SK-N-SH (cell line): ENCODE data around the gene MAD2L1. TPM values are rescaled to one million over a fixed set of nuclear protein-coding genes. Genes with fewer than 3 reads are reported as not detected.

Experiments
- CTCF ChIA-PET: fragments of 300-600, 350-600 bp; formaldehyde crosslinking; extraction: SDS; loops from one replicate; lab custom pipeline; 2021; lab: Yijun Ruan, JAX
- POLR2A ChIA-PET: fragments of 350-600 bp; sonication (Branson Sonifier 250); formaldehyde crosslinking; extraction: SDS; loops from one replicate; lab custom pipeline; 2020; ENCODE audit warnings: antibody characterized with exemption, inconsistent platforms; lab: Yijun Ruan, JAX
- DNase-seq: peaks from one replicate; pipeline ENCODE4 v3.0.0; 2012
- H2AFZ ChIP-seq: fragments of 200-600 bp; sonication (generic); 2 replicates; pipeline ENCODE4 v1.8.1; 2016; ENCODE audit warnings: antibody characterized with exemption, mild to moderate bottlenecking, low read depth
- H3F3A ChIP-seq: fragments of 200-600 bp; sonication (generic); replicated peaks from 2 replicates; pipeline ENCODE3; 2016; ENCODE audit warnings: antibody characterized with exemption, mild to moderate bottlenecking; ENCODE audit not compliant: insufficient read depth
- H3K27ac ChIP-seq, 2 experiments: fragments of 200-500 bp in 1 of 2; fragments of 200-600 bp in 1 of 2; sonication (Bioruptor generic) in 1 of 2; sonication (generic), shearing (Covaris generic) in 1 of 2; 2 replicates each; pipeline versions ENCODE4 v1.5.1 to v1.6.1; 2014 to 2016; ENCODE audit warnings: low read depth in 2 of 2, inconsistent platforms in 1 of 2, low read length in 1 of 2, mild to moderate bottlenecking in 1 of 2, mixed read lengths in 1 of 2
- H3K27me3 ChIP-seq: fragments of 200-600 bp; sonication (generic), shearing (Covaris generic); 2 replicates; pipeline ENCODE4 v1.6.1; 2016; ENCODE audit warnings: mixed run types; ENCODE audit not compliant: insufficient read depth
- H3K36me3 ChIP-seq, 2 experiments: fragments of 200-500 bp in 1 of 2; fragments of 200-600 bp in 1 of 2; sonication (Bioruptor generic) in 1 of 2; sonication (generic) in 1 of 2; replicated peaks in 1 of 2; 2 replicates each; pipeline versions ENCODE3 to v1.5.1; 2014 to 2016; ENCODE audit warnings: low read length in 1 of 2, mild to moderate bottlenecking in 1 of 2; ENCODE audit not compliant: insufficient read depth in 2 of 2, control insufficient read depth in 1 of 2
- H3K4me1 ChIP-seq, 2 experiments: fragments of 200-500 bp in 1 of 2; fragments of 200-600 bp in 1 of 2; sonication (Bioruptor generic) in 1 of 2; sonication (generic), shearing (Covaris generic) in 1 of 2; 2 replicates each; pipeline versions ENCODE4 v1.5.1 to v1.6.1; 2014 to 2016; ENCODE audit warnings: low read depth in 1 of 2, low read length in 1 of 2, mixed run types in 1 of 2; ENCODE audit not compliant: insufficient read depth in 2 of 2, control insufficient read depth in 1 of 2
- H3K4me2 ChIP-seq: fragments of 200-600 bp; sonication (generic), shearing (Covaris generic); 2 replicates; pipeline ENCODE4 v1.6.1; 2017; ENCODE audit warnings: mixed run types
- H3K4me3 ChIP-seq, 2 experiments: fragments of 200-500 bp in 1 of 2; fragments of 200-600 bp in 1 of 2; sonication (Bioruptor generic) in 1 of 2; sonication (generic), shearing (Covaris generic) in 1 of 2; 2 replicates each; pipeline versions ENCODE4 v1.5.1 to v1.8.1; 2014 to 2016; ENCODE audit warnings: low read depth in 2 of 2, inconsistent platforms in 1 of 2, low read length in 1 of 2, mild to moderate bottlenecking in 1 of 2, mixed read lengths in 1 of 2, moderate library complexity in 1 of 2
- H3K79me2 ChIP-seq: fragments of 200-600 bp; sonication (generic); 2 replicates; pipeline ENCODE4 v1.8.1; 2017; ENCODE audit warnings: mild to moderate bottlenecking; ENCODE audit not compliant: insufficient read depth
- H3K9ac ChIP-seq: fragments of 200-600 bp; sonication (generic); 2 replicates; pipeline ENCODE4 v1.6.1; 2017; ENCODE audit warnings: mixed run types
- H3K9me2 ChIP-seq: fragments of 200-600 bp; sonication (generic); 2 replicates; pipeline ENCODE4 v1.6.1; 2017; ENCODE audit warnings: mixed run types
- H3K9me3 ChIP-seq: fragments of 200-600 bp; sonication (generic); 2 replicates; pipeline ENCODE4 v1.6.1; 2017; ENCODE audit warnings: mixed run types, mild to moderate bottlenecking, moderate library complexity
- H4K20me1 ChIP-seq: fragments of 200-600 bp; sonication (generic); 2 replicates; pipeline ENCODE4 v1.6.1; 2017; ENCODE audit warnings: mild to moderate bottlenecking, mixed run types; ENCODE audit not compliant: insufficient read depth
- CTCF ChIP-seq: fragments of 200-600 bp; sonication (generic); IDR thresholded peaks from 2 replicates; pipeline ENCODE4 v1.6.1; 2017; ENCODE audit warnings: antibody characterized with exemption, mild to moderate bottlenecking, moderate library complexity
- GABPA ChIP-seq: IDR thresholded peaks from 2 replicates; pipeline ENCODE4 v1.4.0; 2012; ENCODE audit warnings: low read depth, mild to moderate bottlenecking
- JUND ChIP-seq: IDR thresholded peaks from 2 replicates; pipeline ENCODE4 v1.4.0; 2012
- RCOR1 ChIP-seq: fragments of 150-350 bp; IDR thresholded peaks from 2 replicates; pipeline ENCODE4 v1.6.1; 2017; ENCODE audit warnings: antibody characterized with exemption, low read length
- REST ChIP-seq: IDR thresholded peaks from 2 replicates; pipeline ENCODE4 v1.6.1; 2012; ENCODE audit warnings: mild to moderate bottlenecking, low read depth, low read length, moderate library complexity
- RXRA ChIP-seq: IDR thresholded peaks from 2 replicates; pipeline ENCODE4 v1.4.0; 2012; ENCODE audit warnings: low read depth, mild to moderate bottlenecking, borderline replicate concordance
- SIN3A ChIP-seq: IDR thresholded peaks from 2 replicates; pipeline ENCODE4 v1.6.1; 2012; ENCODE audit warnings: low read depth, mild to moderate bottlenecking, low read length, moderate library complexity, borderline replicate concordance
- TAF1 ChIP-seq: IDR thresholded peaks from 2 replicates; pipeline ENCODE4 v1.6.1; 2012; ENCODE audit warnings: low read depth, mild to moderate bottlenecking, low read length, moderate library complexity, borderline replicate concordance
- TEAD4 ChIP-seq: IDR thresholded peaks from 2 replicates; pipeline ENCODE4 v1.4.0; 2012; ENCODE audit warnings: mild to moderate bottlenecking, borderline replicate concordance; ENCODE audit not compliant: insufficient read depth
- USF1 ChIP-seq: IDR thresholded peaks from 2 replicates; pipeline ENCODE4 v1.4.0; 2012; ENCODE audit warnings: low read depth, borderline replicate concordance
- USF2 ChIP-seq: fragments of 150-350 bp; IDR thresholded peaks from 2 replicates; pipeline ENCODE4 v1.6.1; 2017; ENCODE audit warnings: antibody characterized with exemption, low read length, low read depth, borderline replicate concordance
- polyA plus RNA-seq, 3 experiments: library from polyadenylated mRNA; depleted of rRNA; stranded (reverse); fragments of >200 nt; gene quantifications; 2 replicates each; pipeline ENCODE4 v1.2.3, GENCODE V29; 2012

The MAD2L1 gene
- polyA plus RNA-seq, 1 of the 3 experiments (the other 2 are of a cell fraction): 37.4 TPM

- no peak overlapping the region for H2AFZ ChIP-seq
- no peaks in the 10 kb centered on the region for H3F3A ChIP-seq
- H3K9me2 ChIP-seq: no peaks in the 10 kb centered on the region
- POLR2A ChIA-PET: no interaction called here
- no peaks in the 10 kb centered on the region for H4K20me1 ChIP-seq
- no peak overlapping the region for H3K4me2 ChIP-seq
- no peaks in the 10 kb centered on the region for H3K9me3 ChIP-seq
- H3K79me2 ChIP-seq: no peaks in the 10 kb centered on the region
- H3K36me3 ChIP-seq: no peaks in the 10 kb centered on the region
- CTCF ChIA-PET: no interaction called here
- H3K27ac ChIP-seq: no peak overlapping the region
- no peak overlapping the region for H3K4me3 ChIP-seq
- TF ChIP-seq REST (no peak), TEAD4 (no peak), CTCF (no peak), JUND (no peak), RCOR1 (no peak), SIN3A (no peak), GABPA (no peak), USF2 (no peak), RXRA (no peak), USF1 (no peak), TAF1 (no peak)
- TF ChIP-seq, all 33 proteins: peak for 0
- Histone ChIP-seq H3K9ac (no peak overlapping the region), H3K4me1 (peaks cover 0 to 7% of the 10 kb centered on the region in 2 experiments; a peak in 1 of 4 replicates), H3K27me3 (no peaks in the 10 kb centered on the region)
- no peak for DNase-seq
These were observed 19.1 kb upstream of the MAD2L1 start for GRCh38 chr4:120085705-120086104.
